Pancreas (tissue), 10 donors: ENCODE data around the gene SMAGP. TPM values are rescaled to one million over a fixed set of nuclear protein-coding genes. Genes with fewer than 3 reads are reported as not detected.
"Not testable (repeated sequence)": the region's sequence is repeated elsewhere in the genome, so short reads cannot be mapped to it uniquely, and the experiment has no call there.

Source experiments
- ATAC-seq, 4 donors: fragments of 200-7000 bp; cut with Tn5 transposase; one replicate each; pipeline versions ENCODE4 v1.8.0 to v1.9.1; 2020; ENCODE audit warnings: mild to moderate bottlenecking in 4 of 4, moderate library complexity in 4 of 4
- DNase-seq, 6 donors: peaks; one replicate each; pipeline ENCODE4 v3.0.0-alpha.2; 2020
- FAIRE-seq: peaks from 2 replicates; lab custom pipeline; 2012; peaks lifted over from hg19 to GRCh38; lab: Jason Lieb, UNC
- H3K27ac ChIP-seq, 4 donors: fragments of 200-600 bp; sonication (generic); 1 replicate in 3 of 4; 2 replicates in 1 of 4; pipeline versions ENCODE4 v1.5.0 to v1.8.0; 2020
- H3K27me3 ChIP-seq, 4 donors: fragments of 200-600 bp; one replicate each; pipeline ENCODE4 v1.8.0; 2021
- H3K36me3 ChIP-seq, 3 donors: fragments of 200-600 bp; sonication (generic) in 1 of 3; one replicate each; pipeline versions ENCODE4 v1.5.0 to v1.8.0; 2020 to 2021
- H3K4me1 ChIP-seq, 3 donors: fragments of 200-600 bp; one replicate each; pipeline ENCODE4 v1.8.0; 2021
- H3K4me3 ChIP-seq, 4 donors: fragments of 200-600 bp; sonication (generic) in 2 of 4; one replicate each; pipeline versions ENCODE4 v1.5.0 to v1.8.0; 2020 to 2021
- H3K9me3 ChIP-seq, 4 donors: fragments of 200-600 bp; one replicate each; pipeline ENCODE4 v1.8.0; 2021
- CTCF ChIP-seq, 4 donors: fragments of 200-600 bp; sonication (generic) in 3 of 4; IDR thresholded peaks; one replicate each; pipeline versions ENCODE4 v1.5.0 to v1.8.0; 2021; ENCODE audit warnings: antibody characterized with exemption in 4 of 4
- WGBS, 2 donors: extraction: QIAGEN DNeasy Blood & Tissue Kit; methylation state at CpG; one replicate each; pipeline ENCODE4 v1.1.7; 2013; 5-methylcytosine and 5-hydroxymethylcytosine counted together
- intact Hi-C, 3 donors: fragments of 100-400 bp; cut with DNase I; formaldehyde crosslinking; loops; one replicate each; pipeline versions ENCODE4 v1.11.1 to v1.14.2; 2022
- polyA plus RNA-seq, 2 donors: library from polyadenylated mRNA; stranded (reverse); fragments of 200-250 nt; gene quantifications; one replicate each; pipeline ENCODE4 v1.2.3, GENCODE V29; 2013
- total RNA-seq, 6 donors: library from RNA; stranded (reverse); fragmentation: NEBNext Ultra II Directional in 4 of 6; extraction: Animal tissue kit (Norgen Biotek cat#: 25700) in 4 of 6; gene quantifications; one replicate each; pipeline versions ENCODE4 v1.2.1 to v1.2.4, GENCODE V29; 2021 to 2023
- donor health status: healthy with polysubstance abuse.
- donor health status: DM: no; HTN: no; CAD: no; lungs with moderate emphysema.
- donor health status: DM: no; HTN: no; CAD: no.
- donor health status: control.
- donor health status: control.
- donor health status: Bipolar disorder and iron deficiency.
- donor health status: DM: yes; HTN: yes; CAD: no.
- donor health status: DM: no; HTN: no; CAD: no.
- donor health status: DM: no; HTN: no; CAD: no.
- donor health status: DM: yes; HTN: yes; CAD: no.

The SMAGP gene
- total and polyA plus RNA-seq, 8 donors: 3.4 to 9.7 (median 6.4) TPM

GRCh38 chr12:51225771-51226170, 44.4 kb downstream of the SMAGP start:
- Histone ChIP-seq H3K36me3 (no peaks in the 10 kb centered on the region), H3K27ac (no peak overlapping the region), H3K27me3 (no peaks in the 10 kb centered on the region), H3K4me1 (no peaks in the 10 kb centered on the region), H3K9me3 (no peaks in the 10 kb centered on the region), H3K4me3 (no peak overlapping the region)
- DNase-seq (no peak), FAIRE-seq (no peak), ATAC-seq (no peak)
- intact Hi-C loops: no loop called here
- no peak for TF ChIP-seq CTCF (IDR thresholded peaks at IDR 0.05)
- 80 to 96% methylated on average over 2 of the region's 2 CpGs for WGBS, 2 donors

GRCh38 chr12:51225234-51225633, 45.0 kb downstream of the SMAGP start:
- TF ChIP-seq CTCF (IDR thresholded peaks at IDR 0.05): no peak
- Histone ChIP-seq H3K27me3 (no peaks in the 10 kb centered on the region), H3K9me3 (no peaks in the 10 kb centered on the region), H3K4me1 (no peaks in the 10 kb centered on the region), H3K4me3 (no peak overlapping the region), H3K27ac (no peak overlapping the region), H3K36me3 (no peaks in the 10 kb centered on the region)
- intact Hi-C loops: no loop called here
- WGBS, 2 donors: 92 to 94% methylated on average over 4 of the region's 4 CpGs
- no peak for DNase-seq
- ATAC-seq: no peak
- FAIRE-seq: no peak

GRCh38 chr12:51224625-51225024, 45.6 kb downstream of the SMAGP start:
- FAIRE-seq (no peak), ATAC-seq (no peak), DNase-seq (no peak)
- H3K4me1 ChIP-seq: peaks cover 0 to under 1% (median 0%) of the 10 kb centered on the region in 3 donors
- no peaks in the 10 kb centered on the region for H3K9me3 ChIP-seq
- no peaks in the 10 kb centered on the region for H3K36me3 ChIP-seq
- intact Hi-C loops: no loop called here
- H3K27ac ChIP-seq: no peak overlapping the region
- no peak overlapping the region for H3K4me3 ChIP-seq
- 85% methylated on average over 3 of the region's 3 CpGs for WGBS, 2 donors
- H3K27me3 ChIP-seq: no peaks in the 10 kb centered on the region
- no peak for TF ChIP-seq CTCF (IDR thresholded peaks at IDR 0.05)

- TF ChIP-seq CTCF (IDR thresholded peaks at IDR 0.05): no peak
- Histone ChIP-seq H3K4me1 (peaks cover 0 to 13% (median 8%) of the 10 kb centered on the region in 3 donors), H3K36me3 (no peaks in the 10 kb centered on the region), H3K4me3 (peak overlapping the region in 1 of 4 donors; percentile 9), H3K27me3 (no peaks in the 10 kb centered on the region), H3K27ac (no peak overlapping the region), H3K9me3 (no peaks in the 10 kb centered on the region)
- no peak for ATAC-seq
- peak in 1 of 6 donors; percentile 36 for DNase-seq
- intact Hi-C loops: no loop called here
- WGBS, 2 donors: 18 to 25% methylated on average over 7 of the region's 7 CpGs
- no peak for FAIRE-seq
These were observed 47.8 kb downstream of the SMAGP start for GRCh38 chr12:51222461-51222860.

GRCh38 chr12:51219857-51220256, 50.4 kb downstream of the SMAGP start:
- Histone ChIP-seq H3K4me3 (peak overlapping the region in 2 of 4 donors; percentile 79 to 80), H3K4me1 (peaks cover 0 to 13% (median 8%) of the 10 kb centered on the region in 3 donors)
- H3K27ac ChIP-seq, ATAC-seq, H3K36me3 ChIP-seq, H3K9me3 ChIP-seq, intact Hi-C loops, H3K27me3 ChIP-seq, DNase-seq, FAIRE-seq: not testable (repeated sequence)
- WGBS, 2 donors: 67 to 75% methylated on average over 12 of the region's 12 CpGs
